IMR-90 (cell line): ENCODE measurements around the gene KLHL29. TPM values are rescaled to one million over a fixed set of nuclear protein-coding genes. Genes with fewer than 3 reads are reported as not detected.

ENCODE experiments used
- ATAC-seq: fragments of 200-7000 bp; cut with Tn5 transposase; 2 replicates; pipeline ENCODE4 v1.9.1; 2020; ENCODE audit warnings: low read depth, mild to moderate bottlenecking, moderate library complexity
- BruUV-seq: library from RNA; stranded (reverse); fragments of 400-500 nt; replicated peaks from 2 replicates; lab custom pipeline; 2021; lab: Mats Ljungman, UMichigan
- CTCF ChIA-PET: fragments of 300-600 bp; formaldehyde crosslinking; extraction: SDS; loops from one replicate; lab custom pipeline; 2021; ENCODE audit warnings: antibody characterized with exemption; lab: Yijun Ruan, JAX
- POLR2A ChIA-PET: fragments of 300-600 bp; sonication (Branson Sonifier 250); formaldehyde crosslinking; loops from one replicate; lab custom pipeline; 2022; ENCODE audit warnings: antibody characterized with exemption; ENCODE audit not compliant: unreplicated experiment; lab: Charles Lee
- DNase-seq: peaks from one replicate; pipeline ENCODE4 v3.0.0; 2013
- H2AFZ ChIP-seq: replicated peaks from 2 replicates; pipeline ENCODE3; 2013; ENCODE audit warnings: low read length, mild to moderate bottlenecking; ENCODE audit not compliant: poor library complexity
- H2AK5ac ChIP-seq: 2 replicates; pipeline ENCODE4 v1.6.1; 2013; ENCODE audit warnings: low read depth, low read length, inconsistent platforms
- H2AK9ac ChIP-seq: replicated peaks from 2 replicates; pipeline ENCODE3; 2013; ENCODE audit warnings: mild to moderate bottlenecking, low read depth, low read length, moderate library complexity; ENCODE audit not compliant: poor library complexity
- H2BK120ac ChIP-seq: 2 replicates; pipeline ENCODE4 v1.6.1; 2013; ENCODE audit warnings: low read depth, low read length, inconsistent platforms
- H2BK15ac ChIP-seq: 3 replicates; pipeline ENCODE4 v1.6.1; 2013; ENCODE audit warnings: low read depth, low read length, inconsistent platforms
- H2BK20ac ChIP-seq: 2 replicates; pipeline ENCODE4 v1.6.1; 2013; ENCODE audit warnings: low read depth, mild to moderate bottlenecking, inconsistent platforms, low read length, moderate library complexity
- H2BK5ac ChIP-seq: 2 replicates; pipeline ENCODE4 v1.6.1; 2013; ENCODE audit warnings: mild to moderate bottlenecking, low read depth, low read length, inconsistent platforms; ENCODE audit not compliant: poor library complexity, severe bottlenecking
- H3K14ac ChIP-seq: replicated peaks from 2 replicates; pipeline ENCODE4 v1.6.1; 2013; ENCODE audit warnings: low read depth, low read length, inconsistent platforms
- H3K18ac ChIP-seq: 2 replicates; pipeline ENCODE4 v1.6.1; 2013; ENCODE audit warnings: low read depth, low read length, control low read depth
- H3K23ac ChIP-seq: 2 replicates; pipeline ENCODE4 v1.6.1; 2013; ENCODE audit warnings: low read depth, low read length, inconsistent platforms
- H3K27ac ChIP-seq: 2 replicates; pipeline ENCODE4 v1.5.1; 2013; ENCODE audit warnings: mild to moderate bottlenecking, control low read depth, low read length; ENCODE audit not compliant: insufficient read depth
- H3K27me3 ChIP-seq: 2 replicates; pipeline ENCODE4 v1.6.1; 2013; ENCODE audit warnings: low read length; ENCODE audit not compliant: control insufficient read depth, insufficient read depth
- H3K36me3 ChIP-seq: 2 replicates; pipeline ENCODE4 v1.6.1; 2013; ENCODE audit warnings: low read length, mixed read lengths; ENCODE audit not compliant: control insufficient read depth, insufficient read depth
- H3K4ac ChIP-seq: 2 replicates; pipeline ENCODE4 v1.6.1; 2013; ENCODE audit warnings: low read depth, low read length, inconsistent platforms
- H3K4me1 ChIP-seq: 2 replicates; pipeline ENCODE4 v1.6.1; 2013; ENCODE audit warnings: low read length, mixed read lengths; ENCODE audit not compliant: control insufficient read depth, insufficient read depth
- H3K4me2 ChIP-seq: 2 replicates; pipeline ENCODE4 v1.6.1; 2013; ENCODE audit warnings: low read depth, mild to moderate bottlenecking, control low read depth, low read length, moderate library complexity
- H3K4me3 ChIP-seq: 2 replicates; pipeline ENCODE4 v1.5.1; 2013; ENCODE audit warnings: low read depth, mild to moderate bottlenecking, control low read depth, low read length, moderate library complexity; ENCODE audit not compliant: insufficient read depth
- H3K56ac ChIP-seq: 2 replicates; pipeline ENCODE4 v1.6.1; 2013; ENCODE audit warnings: low read length, inconsistent platforms; ENCODE audit not compliant: insufficient read depth; ENCODE audit errors: extremely low read depth
- H3K79me1 ChIP-seq, 2 experiments: 2 replicates each; pipeline ENCODE4 v1.6.1; 2013; ENCODE audit warnings: low read length in 2 of 2, inconsistent platforms in 1 of 2, low read depth in 1 of 2
- H3K9ac ChIP-seq: 2 replicates; pipeline ENCODE4 v1.6.1; 2013; ENCODE audit warnings: low read depth, low read length, control low read depth
- H3K9me1 ChIP-seq: 2 replicates; pipeline ENCODE4 v1.6.1; 2013; ENCODE audit warnings: low read length, inconsistent platforms; ENCODE audit not compliant: insufficient read depth
- H3K9me3 ChIP-seq: 2 replicates; pipeline ENCODE4 v1.6.1; 2013; ENCODE audit warnings: low read length; ENCODE audit not compliant: control insufficient read depth, insufficient read depth
- H4K20me1 ChIP-seq: 2 replicates; pipeline ENCODE4 v1.6.1; 2013; ENCODE audit warnings: low read length, inconsistent platforms; ENCODE audit not compliant: insufficient read depth
- H4K5ac ChIP-seq: 2 replicates; pipeline ENCODE4 v1.6.1; 2013; ENCODE audit warnings: mild to moderate bottlenecking, low read depth, low read length, control low read depth
- H4K8ac ChIP-seq, 2 experiments: 2 replicates each; pipeline ENCODE4 v1.6.1; 2013; ENCODE audit warnings: low read depth in 2 of 2, low read length in 2 of 2, control low read depth in 1 of 2, inconsistent platforms in 1 of 2
- H4K91ac ChIP-seq: 2 replicates; pipeline ENCODE4 v1.6.1; 2013; ENCODE audit warnings: low read depth, low read length, inconsistent platforms; ENCODE audit not compliant: insufficient read depth
- BHLHE40 ChIP-seq: fragments of 150-350 bp; IDR thresholded peaks from 2 replicates; pipeline ENCODE4 v1.6.1; 2016; ENCODE audit warnings: mild to moderate bottlenecking, low read depth, low read length
- CEBPB ChIP-seq: IDR thresholded peaks from 2 replicates; pipeline ENCODE4 v1.6.1; 2012; ENCODE audit warnings: low read depth, low read length, improper control_type of control experiment
- CHD1 ChIP-seq: IDR thresholded peaks from 2 replicates; pipeline ENCODE4 v1.6.1; 2012; ENCODE audit warnings: low read depth, low read length, improper control_type of control experiment
- CTCF ChIP-seq: conservative IDR thresholded peaks from 2 replicates; pipeline ENCODE4 v1.5.1; 2012; ENCODE audit warnings: mild to moderate bottlenecking, low read depth, low read length, improper control_type of control experiment
- FOS ChIP-seq: fragments of 150-350 bp; IDR thresholded peaks from 2 replicates; pipeline ENCODE4 v1.6.1; 2016; ENCODE audit warnings: low read depth, low read length
- MAFK ChIP-seq: IDR thresholded peaks from 2 replicates; pipeline ENCODE4 v1.6.1; 2012; ENCODE audit warnings: low read depth, low read length, improper control_type of control experiment
- MAZ ChIP-seq: IDR thresholded peaks from 2 replicates; pipeline ENCODE4 v1.6.1; 2012; ENCODE audit warnings: low read depth, mild to moderate bottlenecking, low read length, improper control_type of control experiment, moderate library complexity, borderline replicate concordance
- MXI1 ChIP-seq: IDR thresholded peaks from 2 replicates; pipeline ENCODE4 v1.6.1; 2012; ENCODE audit warnings: low read depth, mild to moderate bottlenecking, low read length, moderate library complexity, borderline replicate concordance
- POLR2A ChIP-seq: IDR thresholded peaks from 2 replicates; pipeline ENCODE4 v1.6.1; 2012; ENCODE audit warnings: mild to moderate bottlenecking, low read depth, low read length
- RAD21 ChIP-seq: IDR thresholded peaks from 2 replicates; pipeline ENCODE4 v1.6.1; 2012; ENCODE audit warnings: low read length, improper control_type of control experiment
- RCOR1 ChIP-seq: IDR thresholded peaks from 2 replicates; pipeline ENCODE4 v1.6.1; 2012; ENCODE audit warnings: mild to moderate bottlenecking, low read length, improper control_type of control experiment; ENCODE audit not compliant: insufficient replicate concordance
- RFX5 ChIP-seq: IDR thresholded peaks from 2 replicates; pipeline ENCODE4 v1.8.0; 2012; ENCODE audit warnings: low read depth, mild to moderate bottlenecking, low read length, moderate library complexity
- SMC3 ChIP-seq: fragments of 150-350 bp; IDR thresholded peaks from 2 replicates; pipeline ENCODE4 v1.6.1; 2016; ENCODE audit warnings: low read depth, mild to moderate bottlenecking, antibody characterized with exemption, low read length, moderate library complexity
- WGBS, 2 experiments: methylation state at CpG; one replicate each; pipeline versions ENCODE4 v1.1.5 to v1.1.7; 2013; ENCODE audit warnings: missing lambda C conversion rate in 2 of 2; ENCODE audit not compliant: insufficient read length in 1 of 2; ENCODE audit errors: extremely low coverage in 2 of 2; 5-methylcytosine and 5-hydroxymethylcytosine counted together
- dilution Hi-C: fragments of 300-500 bp; cut with HindIII; formaldehyde crosslinking; loops from one replicate; pipeline ENCODE4 v1.14.3; 2018; ENCODE audit warnings: low sequenced_read_pairs; ENCODE audit not compliant: unreplicated experiment
- in situ Hi-C: fragments of 300-500 bp; cut with MboI; formaldehyde crosslinking; loops from 3 replicates; pipeline ENCODE4 v1.14.3; 2019; ENCODE audit warnings: low sequenced_read_pairs, inconsistent platforms, mixed read lengths
- intact Hi-C: fragments of 100-400 bp; cut with micrococcal nuclease; formaldehyde crosslinking; loops from 2 replicates; pipeline ENCODE4 v1.10.0; 2022
- polyA plus RNA-seq, 3 experiments: library from polyadenylated mRNA; depleted of rRNA; stranded (reverse); fragments of >200 nt; gene quantifications; 2 replicates each; pipeline ENCODE4 v1.2.3, GENCODE V29; 2012; ENCODE audit warnings: low replicate concordance in 1 of 3
- total RNA-seq: library from RNA; depleted of rRNA; stranded (reverse); fragments of >200 nt; gene quantifications from 2 replicates; pipeline ENCODE4 v1.2.3, GENCODE V29; 2012
- TF ChIP-seq, protein P1 (sequence below): fragments of 150-350 bp; IDR thresholded peaks from 2 replicates; pipeline ENCODE4 v1.6.1; 2016; ENCODE audit warnings: low read depth, mild to moderate bottlenecking, low read length, moderate library complexity, borderline replicate concordance
- TF ChIP-seq, protein P2 (sequence below): fragments of 150-350 bp; IDR thresholded peaks from 2 replicates; pipeline ENCODE4 v1.6.1; 2017; ENCODE audit warnings: mild to moderate bottlenecking, antibody characterized with exemption, low read length, low read depth

KLHL29 gene
- total and polyA plus RNA-seq, 2 of the 4 experiments (the other 2 are of a cell fraction) = 2.0 to 8.0 TPM

DNA sequence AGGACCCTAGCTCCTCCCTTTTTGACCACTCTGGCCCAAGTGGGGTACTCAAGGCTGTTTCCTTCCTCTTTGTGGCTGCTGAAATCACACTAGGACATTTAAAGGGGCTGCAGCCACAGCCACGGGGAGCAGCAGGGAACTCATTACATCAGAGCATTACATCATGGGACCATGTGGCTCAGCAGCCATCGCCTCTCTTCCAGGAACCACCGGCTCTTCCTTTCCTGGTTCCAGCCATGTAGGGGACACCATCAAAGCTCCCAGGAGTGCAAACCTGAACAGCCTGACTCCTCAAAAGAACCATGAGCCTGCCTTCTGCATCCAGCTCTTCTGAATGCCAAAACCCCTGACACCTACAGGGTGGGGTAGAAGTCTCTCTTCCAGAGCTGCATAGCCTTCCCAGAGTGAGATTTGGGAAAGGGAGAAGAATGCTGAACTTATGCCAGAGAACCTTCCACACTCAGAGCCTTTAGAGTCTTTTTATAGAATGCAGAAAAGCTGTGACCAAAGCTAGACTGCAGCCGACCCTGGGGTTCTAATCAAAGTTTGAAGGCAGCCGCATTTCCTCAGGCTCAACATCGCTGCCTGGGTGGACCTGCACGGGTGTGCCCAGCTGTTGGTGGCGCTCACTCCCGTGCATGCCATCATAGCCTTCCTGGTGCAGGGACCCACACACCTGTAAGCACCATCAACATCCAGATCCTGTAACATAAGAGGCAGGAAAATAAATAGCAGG lies 121.7 kb downstream of the KLHL29 start:
- BruUV-seq = no TSS peak
- Histone ChIP-seq H3K79me1 (no peaks in the 10 kb centered on the region; a peak in 2 of 4 replicates), H2AFZ (no peak overlapping the region), H3K4me3 (no peak overlapping the region), H3K36me3 (no peaks in the 10 kb centered on the region), H2AK5ac (no peak overlapping the region), H2BK5ac (no peak overlapping the region), H3K9me1 (peaks cover 3% of the 10 kb centered on the region; the same call in 1 of the 2 replicates), H2BK20ac (no peak overlapping the region), H2BK15ac (no peak overlapping the region), H3K27me3 (no peaks in the 10 kb centered on the region), H4K20me1 (peaks cover 3% of the 10 kb centered on the region; the same call in 1 of the 2 replicates), H2AK9ac (no peak overlapping the region), H3K4me1 (no peaks in the 10 kb centered on the region; the same call in 1 of the 2 replicates), H4K5ac (no peak overlapping the region), H3K56ac (no peak overlapping the region), H2BK120ac (no peak overlapping the region), H3K27ac (no peak overlapping the region), H3K4me2 (no peak overlapping the region), H3K4ac (no peak overlapping the region), H3K18ac (no peak overlapping the region), H3K14ac (no peak overlapping the region), H4K91ac (no peak overlapping the region), H3K23ac (no peak overlapping the region), H4K8ac (no peak overlapping the region), H3K9me3 (no peaks in the 10 kb centered on the region), H3K9ac (no peak overlapping the region)
- WGBS, 2 experiments = 90% methylated on average over 2 of the region's 9 CpGs; no CpG with 5 or more reads in 1 of the 2 experiments
- intact Hi-C loops = no loop called here
- ATAC-seq (no peak), DNase-seq (no peak)
- ChIA-PET POLR2A (no interaction called here), CTCF (no interaction called here)
- in situ Hi-C loops = no loop called here
- TF ChIP-seq, protein P1, sequence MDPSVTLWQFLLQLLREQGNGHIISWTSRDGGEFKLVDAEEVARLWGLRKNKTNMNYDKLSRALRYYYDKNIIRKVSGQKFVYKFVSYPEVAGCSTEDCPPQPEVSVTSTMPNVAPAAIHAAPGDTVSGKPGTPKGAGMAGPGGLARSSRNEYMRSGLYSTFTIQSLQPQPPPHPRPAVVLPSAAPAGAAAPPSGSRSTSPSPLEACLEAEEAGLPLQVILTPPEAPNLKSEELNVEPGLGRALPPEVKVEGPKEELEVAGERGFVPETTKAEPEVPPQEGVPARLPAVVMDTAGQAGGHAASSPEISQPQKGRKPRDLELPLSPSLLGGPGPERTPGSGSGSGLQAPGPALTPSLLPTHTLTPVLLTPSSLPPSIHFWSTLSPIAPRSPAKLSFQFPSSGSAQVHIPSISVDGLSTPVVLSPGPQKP = no peak
- no peak for TF ChIP-seq MAFK
- TF ChIP-seq CTCF = no peak
- no peak for TF ChIP-seq RAD21
- TF ChIP-seq CEBPB = no peak
- TF ChIP-seq MAZ = no peak
- TF ChIP-seq CHD1 = no peak
- no peak for TF ChIP-seq SMC3
- no peak for TF ChIP-seq RCOR1
- TF ChIP-seq, protein P2, sequence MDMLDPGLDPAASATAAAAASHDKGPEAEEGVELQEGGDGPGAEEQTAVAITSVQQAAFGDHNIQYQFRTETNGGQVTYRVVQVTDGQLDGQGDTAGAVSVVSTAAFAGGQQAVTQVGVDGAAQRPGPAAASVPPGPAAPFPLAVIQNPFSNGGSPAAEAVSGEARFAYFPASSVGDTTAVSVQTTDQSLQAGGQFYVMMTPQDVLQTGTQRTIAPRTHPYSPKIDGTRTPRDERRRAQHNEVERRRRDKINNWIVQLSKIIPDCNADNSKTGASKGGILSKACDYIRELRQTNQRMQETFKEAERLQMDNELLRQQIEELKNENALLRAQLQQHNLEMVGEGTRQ = no peak
- no peak for TF ChIP-seq POLR2A
- TF ChIP-seq BHLHE40 = no peak
- no peak for TF ChIP-seq RFX5
- TF ChIP-seq FOS = no peak
- TF ChIP-seq MXI1 = no peak
- dilution Hi-C loops = no loop called here
